ENCODE results near the gene OR2T4. TPM values are rescaled to one million over a fixed set of nuclear protein-coding genes. Genes with fewer than 3 reads are reported as not detected.

Gene OR2T4
- total RNA-seq, 4 donors from 2014 or later = not detected

GRCh38 chr1:248406721-248407692 lies 45.5 kb downstream of the OR2T4 start:
- 64% methylated on average over 8 of the region's 8 CpGs for WGBS, 2 donors
- intact Hi-C loops (cut with DNase I; ENCODE audit: low total_unique reads) = no loop called here
- TF ChIP-seq CTCF (IDR thresholded peaks at IDR 0.05) = no peak
- TF ChIP-seq POLR2A (IDR thresholded peaks at IDR 0.05) = no peak
- no peak for DNase-seq (ENCODE audit: low spot score in 2 of 2)
- H3K4me3 ChIP-seq (ENCODE audit: low read depth, poor library complexity, severe bottlenecking) = no peak overlapping the region

Other genes starting within 250 kb of the OR2T4 start
- gene OR2M5, start 216.5 kb upstream of the OR2T4 start, total RNA-seq = not detected
- not detected for gene OR2M2, start 186.8 kb upstream of the OR2T4 start, total RNA-seq
- gene OR2M3, start 164.4 kb upstream of the OR2T4 start, total RNA-seq = not detected
- gene OR2M4, start 130.2 kb upstream of the OR2T4 start, total RNA-seq = not detected
- gene OR2T33, start 83.7 kb upstream of the OR2T4 start, total RNA-seq = not detected
- gene OR2T12, start 58.2 kb upstream of the OR2T4 start, total RNA-seq = not detected
- not detected for gene OR2M7, start 37.1 kb upstream of the OR2T4 start, total RNA-seq
- not detected for gene OR14C36, start 12.9 kb upstream of the OR2T4 start, total RNA-seq
- not detected for gene OR2T6, start 14.1 kb downstream of the OR2T4 start, total RNA-seq
- gene OR2T1, start 41.4 kb downstream of the OR2T4 start, total RNA-seq = not detected
- gene OR2T2, start 84.0 kb downstream of the OR2T4 start, total RNA-seq = not detected
- not detected for gene OR2T3, start 111.7 kb downstream of the OR2T4 start, total RNA-seq
- gene OR2T5, start 126.9 kb downstream of the OR2T4 start, total RNA-seq = not detected
- gene OR2G6, start 146.4 kb downstream of the OR2T4 start, total RNA-seq = not detected
- under 1 TPM in 1 of 4 donors, not detected in 3; 0.49 TPM for gene OR2T29, start 201.1 kb downstream of the OR2T4 start, total RNA-seq
- not detected for gene OR2T34, start 213.1 kb downstream of the OR2T4 start, total RNA-seq
- gene OR2T10, start 236.0 kb downstream of the OR2T4 start, total RNA-seq = not detected

Data from lower leg skin (tissue), 4 donors.